ENCODE results near the gene CARMIL1.

GRCh38 chr6:25389471-25389870 is 110.3 kb downstream of the CARMIL1 start:
- no peak for TF ChIP-seq CTCF (IDR thresholded peaks at IDR 0.05)
- TF ChIP-seq POLR2A (IDR thresholded peaks at IDR 0.05) = no peak
